AG10803 (cell line): Measurements from ENCODE around the gene ARID1B.

Experiments used
- DNase-seq: peaks from one replicate; pipeline ENCODE4 v3.0.0; 2010; ENCODE audit warnings: low read depth
- H3K4me3 ChIP-seq: 2 replicates; pipeline ENCODE4 v1.5.1; 2011; ENCODE audit warnings: mild to moderate bottlenecking, low read length, control low read depth
- CTCF ChIP-seq: conservative IDR thresholded peaks from 2 replicates; pipeline ENCODE4 v1.5.1; 2011; ENCODE audit warnings: mild to moderate bottlenecking, low read length, control low read depth, inconsistent platforms

ARID1B gene

GRCh38 chr6:156985309-156985708 lies 208.1 kb downstream of the ARID1B start:
- H3K4me3 ChIP-seq: no peak overlapping the region
- DNase-seq: no peak
- TF ChIP-seq CTCF: no peak

GRCh38 chr6:156988276-156989158 lies 211.3 kb downstream of the ARID1B start:
- no peak overlapping the region for H3K4me3 ChIP-seq
- TF ChIP-seq CTCF: no peak
- DNase-seq: no peak

- no peak overlapping the region for H3K4me3 ChIP-seq
- TF ChIP-seq CTCF: no peak
- DNase-seq: no peak
These were observed 212.1 kb downstream of the ARID1B start for GRCh38 chr6:156989159-156989806.

DNA sequence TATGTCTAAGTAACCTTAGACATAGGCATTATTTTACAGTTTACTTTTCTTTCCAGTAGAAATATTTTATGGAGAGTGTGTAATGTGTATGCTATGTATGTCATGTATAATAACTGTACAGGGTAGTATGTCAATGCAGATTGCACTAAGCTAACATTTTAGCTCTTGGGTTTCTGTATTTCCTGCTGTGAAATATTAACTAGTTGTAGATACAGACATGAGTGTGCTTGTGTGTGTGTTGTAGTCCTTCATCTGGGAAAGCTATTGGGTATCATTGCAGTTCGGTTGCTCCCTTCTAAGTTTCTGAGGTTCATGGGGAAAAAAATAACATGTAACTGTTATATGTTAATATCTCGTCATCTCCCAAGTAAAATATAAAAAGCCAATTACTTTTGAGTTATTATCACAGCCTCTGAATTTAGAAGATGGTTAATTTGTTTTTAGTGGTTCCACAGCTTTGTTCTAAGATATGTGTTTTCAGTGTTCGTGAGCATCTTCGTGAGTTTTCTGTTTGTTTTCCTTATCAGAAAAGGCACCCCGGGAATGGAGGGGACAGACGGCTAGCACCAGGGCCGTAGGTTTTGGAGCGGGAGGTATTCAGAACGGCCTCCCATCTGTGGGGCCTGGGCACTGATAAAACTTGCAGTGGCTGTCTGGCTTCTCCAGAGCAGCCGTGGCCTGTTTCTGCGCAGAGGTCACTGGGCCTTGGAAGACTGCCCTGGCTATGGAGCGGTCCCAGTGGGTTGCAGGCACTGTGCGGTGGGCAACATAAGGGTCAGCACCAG lies 215.0 kb downstream of the ARID1B start:
- TF ChIP-seq CTCF: no peak
- no peak for DNase-seq
- no peak overlapping the region for H3K4me3 ChIP-seq

DNA sequence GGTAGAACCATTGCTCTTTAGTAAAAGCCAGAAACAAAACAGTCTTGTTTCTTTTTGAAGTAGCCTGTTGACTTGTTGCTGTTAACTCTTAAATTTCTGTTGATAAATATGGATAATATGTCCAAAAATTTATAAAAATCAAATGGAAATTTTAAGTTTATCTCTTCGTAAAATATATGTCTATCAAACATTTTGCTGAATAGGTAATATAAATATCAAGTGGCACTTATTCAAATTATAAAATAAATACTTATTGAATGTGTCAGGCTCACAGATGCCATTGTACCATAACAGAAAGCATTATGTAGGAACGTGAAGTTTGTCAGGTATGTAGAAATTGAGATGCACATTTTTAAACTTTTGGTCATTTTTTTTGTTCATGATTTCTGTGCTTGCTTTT lies 216.5 kb downstream of the ARID1B start:
- H3K4me3 ChIP-seq: no peak overlapping the region
- no peak for TF ChIP-seq CTCF
- DNase-seq: no peak

- TF ChIP-seq CTCF: no peak
- H3K4me3 ChIP-seq: no peak overlapping the region
- no peak for DNase-seq
These were observed 217.3 kb downstream of the ARID1B start for GRCh38 chr6:156994215-156995076.
